Activated naive CD8-positive, alpha-beta T cell treated with anti-CD3 and anti-CD28 coated beads, Interleukin-2, amount 50 U/mL, for 24 hours (primary cell): ENCODE data around the gene RAB38.

ENCODE experiments used
- ATAC-seq: fragments of 150-1000 bp; cut with Tn5 transposase; one replicate; pipeline ENCODE4 v1.10.0; 2021
- DNase-seq: peaks from one replicate; pipeline ENCODE4 v3.0.0; 2021
- H3K27ac Mint-ChIP-seq: one replicate; pipeline ENCODE4 v1.8.0; 2021; ENCODE audit warnings: mild to moderate bottlenecking, mixed read lengths
- H3K27me3 Mint-ChIP-seq: one replicate; pipeline ENCODE4 v1.8.0; 2021; ENCODE audit warnings: mixed read lengths
- H3K36me3 Mint-ChIP-seq: one replicate; pipeline ENCODE4 v1.8.0; 2021; ENCODE audit warnings: low read depth, mixed read lengths
- H3K4me1 Mint-ChIP-seq: one replicate; pipeline ENCODE4 v1.8.0; 2021; ENCODE audit warnings: mixed read lengths
- H3K4me3 Mint-ChIP-seq: one replicate; pipeline ENCODE4 v1.8.0; 2021; ENCODE audit warnings: mild to moderate bottlenecking, moderate library complexity, mixed read lengths
- H3K9me3 Mint-ChIP-seq: one replicate; pipeline ENCODE4 v1.8.0; 2021; ENCODE audit warnings: mixed read lengths

RAB38 gene

DNA sequence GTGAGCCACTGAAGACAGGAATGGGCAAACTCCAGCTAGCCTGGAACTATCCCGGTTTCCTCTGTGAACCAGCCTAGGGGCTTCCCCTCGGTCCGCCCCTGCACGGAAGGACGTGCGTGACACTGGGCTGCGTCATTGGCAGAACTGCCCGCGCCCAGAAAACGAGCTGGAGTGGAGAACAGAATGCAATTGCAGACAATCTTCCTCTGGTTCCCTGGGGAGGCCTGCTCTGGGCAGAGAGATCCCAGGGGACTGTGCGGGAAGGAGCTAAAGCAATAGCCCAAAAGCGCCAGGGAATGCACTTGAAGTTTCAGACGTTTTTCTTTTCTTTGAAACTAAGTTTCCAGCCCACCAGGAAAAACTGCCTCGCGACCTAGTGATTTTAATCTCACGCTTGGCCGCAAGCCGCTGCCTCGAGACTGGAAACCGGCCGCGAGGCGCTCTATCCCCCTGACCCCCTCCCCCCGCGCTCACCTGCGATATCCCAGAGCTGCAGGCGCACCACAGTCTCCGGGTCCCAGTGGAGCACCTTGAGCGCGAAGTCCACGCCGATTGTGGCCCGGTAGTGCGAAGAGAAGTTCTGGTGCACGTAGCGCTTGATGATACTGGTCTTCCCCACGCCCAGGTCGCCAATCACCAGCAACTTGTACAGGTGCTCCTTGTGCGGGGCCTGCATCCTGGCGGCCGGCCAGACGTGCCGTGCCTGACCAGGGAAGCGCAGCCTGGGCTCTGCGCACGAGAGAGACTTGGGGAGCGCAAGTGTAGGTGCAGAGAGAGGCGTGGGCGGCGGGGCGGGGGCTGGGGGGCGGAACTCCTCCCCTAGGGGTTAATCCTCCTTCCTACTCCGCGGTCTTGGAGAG, at the start of gene RAB38:
RAB38 (minus strand) TSS at position 735 of the 860 bp plus-strand sequence; CDS start at position 676, 59 bp downstream.
- peaks cover 56% of the 10 kb centered on the region for H3K4me1 Mint-ChIP-seq
- peak within 1 kb of the TSS; percentile 91 for H3K27ac Mint-ChIP-seq
- H3K36me3 Mint-ChIP-seq: no peaks in the 10 kb centered on the region
- peak; percentile 72 for DNase-seq
- peak within 1 kb of the TSS; percentile 80 for H3K4me3 Mint-ChIP-seq
- H3K9me3 Mint-ChIP-seq: no peaks in the 10 kb centered on the region
- H3K27me3 Mint-ChIP-seq: peaks cover 12% of the 10 kb centered on the region
- ATAC-seq: peak; percentile 70

DNA sequence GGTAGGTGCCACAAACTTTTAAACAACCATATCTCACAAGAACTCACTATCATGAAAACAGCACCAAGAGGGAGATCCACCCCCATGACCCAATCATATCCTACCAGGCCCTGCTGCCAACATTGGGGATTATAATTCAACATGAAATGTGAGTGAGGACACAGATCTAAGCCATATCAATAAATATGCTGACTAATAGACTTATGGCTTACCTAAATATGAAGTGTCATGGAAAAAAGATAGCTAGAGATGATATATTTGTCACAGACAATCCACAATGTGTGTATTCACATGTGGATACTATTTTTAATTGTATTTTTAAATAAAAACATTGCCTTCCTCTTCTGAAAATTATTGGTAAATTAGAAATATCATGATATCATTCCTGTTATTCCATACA, 38.2 kb upstream of the RAB38 start:
- Mint-ChIP-seq H3K9me3 (no peaks in the 10 kb centered on the region), H3K4me1 (no peaks in the 10 kb centered on the region), H3K27me3 (no peaks in the 10 kb centered on the region), H3K36me3 (no peaks in the 10 kb centered on the region), H3K27ac (no peak overlapping the region), H3K4me3 (no peak overlapping the region)
- ATAC-seq: no peak
- no peak for DNase-seq

DNA sequence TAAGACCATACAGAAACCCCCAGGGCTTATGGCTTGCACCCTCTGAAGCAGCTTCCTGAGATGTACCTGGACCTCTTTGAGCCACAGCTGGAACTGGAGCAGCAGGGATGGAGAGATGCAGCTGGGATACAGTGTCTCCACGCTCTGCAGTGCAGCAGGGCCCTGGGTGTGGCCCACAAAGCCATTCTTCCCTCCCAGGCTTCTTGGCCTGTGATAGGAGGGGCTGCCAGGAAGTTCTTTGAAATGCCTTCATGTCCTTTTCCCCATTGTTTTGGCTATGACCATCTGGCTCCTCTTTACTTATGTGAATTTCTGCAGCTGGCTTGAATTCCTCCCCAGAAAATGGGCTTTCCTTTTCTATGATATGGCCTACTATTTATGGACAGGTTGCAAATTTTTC, 37.1 kb upstream of the RAB38 start:
- DNase-seq (no peak), ATAC-seq (no peak)
- no peaks in the 10 kb centered on the region for H3K9me3 Mint-ChIP-seq
- no peaks in the 10 kb centered on the region for H3K36me3 Mint-ChIP-seq
- no peaks in the 10 kb centered on the region for H3K27me3 Mint-ChIP-seq
- no peak overlapping the region for H3K27ac Mint-ChIP-seq
- no peaks in the 10 kb centered on the region for H3K4me1 Mint-ChIP-seq
- H3K4me3 Mint-ChIP-seq: no peak overlapping the region

DNA sequence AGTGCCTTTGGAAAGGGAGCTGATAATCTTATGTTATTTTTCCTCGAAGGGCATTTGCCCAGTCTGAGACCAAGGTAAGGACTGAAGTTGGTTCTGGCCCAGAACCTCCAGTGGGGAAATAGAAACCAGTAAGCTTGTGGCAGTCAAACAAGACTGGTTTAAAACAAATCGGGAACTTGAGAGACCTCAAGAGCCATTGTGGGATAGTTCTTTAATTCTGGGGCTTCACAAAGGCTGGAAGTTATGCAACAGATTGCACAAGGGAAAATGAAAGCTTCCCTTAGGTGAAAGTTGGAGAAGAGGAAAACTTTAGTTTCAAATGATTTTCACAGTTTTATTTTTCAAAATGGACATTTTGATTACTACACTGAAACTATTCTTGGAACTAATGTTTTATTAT, 33.5 kb upstream of the RAB38 start:
- DNase-seq: no peak
- H3K36me3 Mint-ChIP-seq: no peaks in the 10 kb centered on the region
- no peak overlapping the region for H3K27ac Mint-ChIP-seq
- no peak overlapping the region for H3K4me3 Mint-ChIP-seq
- ATAC-seq: no peak
- peaks cover 5% of the 10 kb centered on the region for H3K4me1 Mint-ChIP-seq
- H3K9me3 Mint-ChIP-seq: no peaks in the 10 kb centered on the region
- no peaks in the 10 kb centered on the region for H3K27me3 Mint-ChIP-seq

DNA sequence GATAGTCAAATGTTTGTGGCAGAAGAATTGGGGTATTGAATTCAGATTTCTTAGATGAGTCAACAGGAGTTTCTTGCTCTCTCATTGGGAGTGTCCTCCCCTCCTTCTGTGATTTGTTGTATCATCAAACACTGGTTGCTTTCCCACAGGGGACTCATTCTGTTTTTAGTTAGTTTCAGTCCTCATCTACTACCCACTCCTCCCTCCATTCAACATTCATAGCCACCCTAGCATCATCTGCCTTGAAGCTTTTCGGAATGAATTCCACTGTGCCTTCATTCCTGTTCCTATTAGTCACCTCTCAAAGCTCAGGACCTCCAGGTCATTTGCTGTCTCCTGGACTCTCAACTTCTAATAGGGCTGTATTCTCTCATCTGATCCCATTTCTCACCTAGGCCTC, 31.5 kb upstream of the RAB38 start:
- H3K36me3 Mint-ChIP-seq: no peaks in the 10 kb centered on the region
- DNase-seq: no peak
- no peaks in the 10 kb centered on the region for H3K9me3 Mint-ChIP-seq
- no peak overlapping the region for H3K4me3 Mint-ChIP-seq
- no peaks in the 10 kb centered on the region for H3K27me3 Mint-ChIP-seq
- peaks cover 5% of the 10 kb centered on the region for H3K4me1 Mint-ChIP-seq
- H3K27ac Mint-ChIP-seq: no peak overlapping the region
- peak; percentile 61 for ATAC-seq

DNA sequence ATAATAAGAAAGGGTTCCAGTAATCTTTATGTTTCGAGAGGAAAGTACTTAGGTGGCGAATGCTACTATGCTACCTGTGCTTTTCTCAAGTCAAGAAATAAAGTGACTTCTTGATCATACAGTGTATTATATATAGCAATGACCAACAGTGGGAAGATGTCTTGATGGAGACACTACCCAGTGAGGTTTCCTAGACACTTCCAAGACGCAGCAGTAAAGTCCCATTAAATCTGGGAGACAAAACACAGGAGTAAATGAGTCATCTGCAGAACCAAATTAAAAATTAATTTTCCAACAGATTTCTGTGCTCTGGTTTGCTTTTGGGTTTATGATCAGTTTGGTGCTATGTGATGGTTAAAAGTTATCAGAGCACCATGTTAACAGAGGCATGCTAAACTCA, 29.1 kb upstream of the RAB38 start:
- Mint-ChIP-seq H3K9me3 (no peaks in the 10 kb centered on the region), H3K27ac (no peak overlapping the region), H3K27me3 (no peaks in the 10 kb centered on the region), H3K4me1 (peaks cover 5% of the 10 kb centered on the region), H3K36me3 (no peaks in the 10 kb centered on the region), H3K4me3 (no peak overlapping the region)
- no peak for DNase-seq
- no peak for ATAC-seq

DNA sequence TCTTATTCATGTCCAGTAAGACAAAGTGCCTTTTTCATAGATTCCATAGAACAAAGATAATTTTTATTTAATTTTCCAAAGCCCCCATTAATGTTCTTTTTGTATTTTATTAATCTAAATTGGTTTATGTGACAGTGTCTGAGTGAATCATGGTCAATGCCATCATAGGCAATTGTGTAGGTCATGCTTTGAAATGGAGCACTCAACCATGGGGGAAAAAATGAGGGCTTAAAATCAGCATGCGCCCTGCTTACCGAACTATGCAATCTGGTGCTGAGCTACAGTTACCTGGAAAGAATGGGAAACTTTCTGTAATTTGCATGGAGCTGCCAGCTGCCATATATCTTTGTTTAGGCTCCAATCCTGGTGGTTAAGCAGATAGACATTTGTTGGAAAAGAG, 28.4 kb upstream of the RAB38 start:
- H3K4me1 Mint-ChIP-seq: peaks cover 5% of the 10 kb centered on the region
- no peak for ATAC-seq
- H3K27me3 Mint-ChIP-seq: no peaks in the 10 kb centered on the region
- H3K9me3 Mint-ChIP-seq: no peaks in the 10 kb centered on the region
- H3K27ac Mint-ChIP-seq: no peak overlapping the region
- no peak overlapping the region for H3K4me3 Mint-ChIP-seq
- H3K36me3 Mint-ChIP-seq: peaks cover under 1% of the 10 kb centered on the region
- DNase-seq: no peak

DNA sequence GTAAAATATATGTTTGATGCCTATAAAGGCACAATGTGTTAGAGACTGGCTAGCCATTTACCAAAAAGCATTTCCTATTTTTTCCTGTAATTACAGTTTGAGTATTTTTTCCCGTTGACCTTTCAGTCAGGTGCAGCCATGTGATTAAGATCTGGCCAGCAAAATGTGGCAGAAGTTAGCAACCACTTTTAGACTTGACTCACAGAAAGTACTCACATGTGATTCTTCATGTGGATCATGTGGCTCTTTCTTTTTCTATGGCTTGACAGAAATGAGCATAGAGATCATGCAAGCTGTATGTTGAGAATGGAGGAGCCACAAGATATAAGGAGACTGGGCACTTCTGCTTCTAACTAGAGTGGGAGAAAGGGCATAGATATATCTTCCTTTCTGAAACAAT, 27.3 kb upstream of the RAB38 start:
- no peak overlapping the region for H3K4me3 Mint-ChIP-seq
- peaks cover 5% of the 10 kb centered on the region for H3K4me1 Mint-ChIP-seq
- no peaks in the 10 kb centered on the region for H3K27me3 Mint-ChIP-seq
- H3K9me3 Mint-ChIP-seq: peaks cover 5% of the 10 kb centered on the region
- no peak for ATAC-seq
- no peak for DNase-seq
- peaks cover 1% of the 10 kb centered on the region for H3K36me3 Mint-ChIP-seq
- no peak overlapping the region for H3K27ac Mint-ChIP-seq

DNA sequence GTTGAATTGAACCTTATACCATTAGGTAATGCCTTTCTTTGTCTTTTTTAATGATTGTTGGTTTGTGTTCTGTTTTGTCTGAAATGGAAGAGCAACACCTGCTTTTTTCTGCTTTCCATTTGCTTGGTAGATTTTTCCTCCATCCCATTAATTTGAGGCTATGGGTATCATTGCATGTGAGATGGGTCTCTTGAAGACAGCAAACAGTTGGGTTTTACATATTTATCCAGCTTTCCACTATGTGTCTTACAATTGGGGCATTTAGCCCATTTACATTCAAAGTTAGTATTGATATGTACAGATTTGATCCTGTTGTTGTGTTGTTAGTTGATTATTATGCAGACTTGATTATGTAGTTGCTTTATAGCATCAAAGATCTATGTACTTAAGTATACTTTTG, 21.1 kb upstream of the RAB38 start:
- ATAC-seq (no peak), DNase-seq (no peak)
- Mint-ChIP-seq H3K4me3 (no peak overlapping the region), H3K36me3 (peaks cover 15% of the 10 kb centered on the region), H3K9me3 (peaks cover 29% of the 10 kb centered on the region), H3K27ac (no peak overlapping the region), H3K27me3 (no peaks in the 10 kb centered on the region), H3K4me1 (no peaks in the 10 kb centered on the region)

DNA sequence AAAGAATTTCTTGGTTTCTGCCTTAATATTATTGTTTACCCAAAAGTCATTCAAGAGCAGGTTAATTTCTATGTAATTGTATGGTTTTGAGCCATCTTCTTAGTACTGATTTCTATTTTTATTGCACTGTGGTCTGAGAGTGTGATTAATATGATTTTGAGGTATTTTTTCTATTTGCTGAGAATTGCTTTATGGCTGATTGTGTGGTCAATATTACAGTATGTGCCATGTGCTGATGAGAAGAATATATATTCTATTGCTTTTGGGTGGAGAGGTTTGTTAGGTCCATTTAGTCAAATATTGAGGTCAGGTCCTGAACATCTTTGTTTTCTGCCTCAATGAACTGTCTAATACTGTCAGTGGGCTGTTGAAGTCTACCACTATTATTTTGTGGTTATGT, 20.7 kb upstream of the RAB38 start:
- Mint-ChIP-seq H3K4me3 (no peak overlapping the region), H3K9me3 (peaks cover 29% of the 10 kb centered on the region), H3K4me1 (no peaks in the 10 kb centered on the region), H3K36me3 (peaks cover 15% of the 10 kb centered on the region), H3K27ac (no peak overlapping the region), H3K27me3 (no peaks in the 10 kb centered on the region)
- no peak for DNase-seq
- ATAC-seq: no peak

DNA sequence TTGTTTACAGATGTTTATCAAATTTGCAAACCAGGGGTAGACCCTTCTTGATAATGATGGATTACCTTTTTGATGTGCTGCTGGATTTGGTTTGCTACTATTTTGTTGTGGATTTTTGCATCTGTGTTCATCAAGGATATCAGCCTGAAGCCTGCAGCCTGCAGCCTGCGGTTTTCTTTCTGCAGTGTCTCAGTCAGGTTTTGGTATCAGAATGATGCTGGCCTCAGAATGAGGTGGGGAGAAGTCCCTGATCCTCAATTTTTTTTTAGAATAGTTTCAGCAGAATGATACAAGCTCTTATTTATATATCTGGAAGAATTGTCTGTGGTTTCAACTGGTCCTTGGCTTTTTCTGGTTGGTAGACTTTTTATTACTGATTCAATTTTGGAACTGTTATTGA, 19.7 kb upstream of the RAB38 start:
- Mint-ChIP-seq H3K4me3 (no peak overlapping the region), H3K27me3 (no peaks in the 10 kb centered on the region), H3K36me3 (peaks cover 15% of the 10 kb centered on the region), H3K9me3 (peaks cover 29% of the 10 kb centered on the region), H3K4me1 (no peaks in the 10 kb centered on the region), H3K27ac (no peak overlapping the region)
- DNase-seq (no peak), ATAC-seq (no peak)

DNA sequence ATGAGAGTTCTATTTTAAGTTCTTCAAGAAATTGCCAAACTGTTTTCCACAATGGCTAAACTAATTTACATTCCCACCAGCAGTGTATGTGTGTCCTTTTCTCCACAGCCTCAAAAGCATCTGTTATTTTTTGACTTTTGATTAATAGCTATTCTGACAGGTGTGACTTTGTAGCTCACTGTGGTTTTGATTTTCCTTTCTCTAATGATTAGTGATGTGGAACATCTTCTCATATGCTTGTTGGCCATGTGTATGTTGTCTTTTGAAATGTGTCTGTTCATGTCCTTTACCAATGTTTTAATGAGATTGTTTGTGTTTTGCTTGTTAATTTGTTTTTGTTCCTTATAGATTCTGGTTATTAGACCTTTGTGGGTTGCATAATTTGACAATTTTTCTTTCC, 18.0 kb upstream of the RAB38 start:
- no peak for ATAC-seq
- H3K36me3 Mint-ChIP-seq: peaks cover 14% of the 10 kb centered on the region
- H3K27me3 Mint-ChIP-seq: peaks cover 2% of the 10 kb centered on the region
- H3K27ac Mint-ChIP-seq: no peak overlapping the region
- H3K4me3 Mint-ChIP-seq: no peak overlapping the region
- DNase-seq: no peak
- H3K4me1 Mint-ChIP-seq: no peaks in the 10 kb centered on the region
- peaks cover 29% of the 10 kb centered on the region for H3K9me3 Mint-ChIP-seq

DNA sequence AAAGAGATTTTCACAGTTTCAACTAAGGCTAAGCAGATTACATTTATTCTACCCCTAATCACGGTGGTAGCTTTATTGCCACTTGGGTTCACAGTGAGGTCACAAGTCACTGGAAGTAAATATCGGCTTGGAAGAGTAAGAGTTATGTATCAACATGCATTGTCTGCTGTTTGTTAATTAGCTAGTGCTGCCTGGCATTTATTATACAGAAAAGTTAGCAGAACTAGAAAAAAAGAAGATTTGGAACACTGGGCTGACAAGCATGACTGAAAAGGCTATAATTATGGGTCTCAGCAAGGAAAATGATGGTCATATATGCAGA, 13.7 kb upstream of the RAB38 start:
- no peak for ATAC-seq
- H3K27ac Mint-ChIP-seq: no peak overlapping the region
- no peaks in the 10 kb centered on the region for H3K4me1 Mint-ChIP-seq
- no peak overlapping the region for H3K4me3 Mint-ChIP-seq
- H3K9me3 Mint-ChIP-seq: peaks cover 6% of the 10 kb centered on the region
- peaks cover 2% of the 10 kb centered on the region for H3K27me3 Mint-ChIP-seq
- no peaks in the 10 kb centered on the region for H3K36me3 Mint-ChIP-seq
- no peak for DNase-seq

DNA sequence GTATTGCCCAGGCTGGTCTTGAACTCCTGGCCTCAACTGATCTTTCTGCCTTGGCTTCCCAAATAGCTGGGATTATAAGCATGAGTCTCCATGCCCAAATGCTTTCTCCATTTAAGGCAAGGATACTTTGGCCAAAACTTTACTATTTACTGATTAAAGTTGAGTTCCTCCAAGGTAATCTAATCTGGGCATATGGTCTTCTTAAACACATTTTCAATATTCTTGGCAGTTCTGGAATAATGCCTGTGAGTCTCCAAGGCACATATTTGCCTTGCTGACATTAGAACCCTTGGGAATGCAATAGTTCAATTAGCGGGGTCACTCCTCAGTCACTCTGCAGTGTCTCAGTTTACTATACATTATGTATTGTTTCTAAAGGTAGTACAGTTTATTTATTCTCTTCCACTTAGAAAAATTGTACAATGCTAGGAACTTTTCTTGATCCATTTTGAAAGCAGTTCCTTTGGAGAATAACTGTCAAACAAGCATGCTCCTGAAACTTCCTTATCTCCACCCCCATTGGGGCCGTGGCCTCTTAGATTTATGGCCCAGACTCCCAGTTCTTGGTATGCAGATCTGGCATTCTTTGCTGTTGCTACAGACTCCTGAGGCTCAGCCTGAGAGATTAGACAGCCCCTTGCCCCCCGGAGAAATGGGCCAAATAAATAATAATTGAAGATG, 13.1 kb upstream of the RAB38 start:
- DNase-seq: no peak
- H3K9me3 Mint-ChIP-seq: peaks cover 6% of the 10 kb centered on the region
- no peak overlapping the region for H3K4me3 Mint-ChIP-seq
- H3K27ac Mint-ChIP-seq: no peak overlapping the region
- ATAC-seq: no peak
- H3K36me3 Mint-ChIP-seq: no peaks in the 10 kb centered on the region
- no peaks in the 10 kb centered on the region for H3K4me1 Mint-ChIP-seq
- H3K27me3 Mint-ChIP-seq: peaks cover 5% of the 10 kb centered on the region

DNA sequence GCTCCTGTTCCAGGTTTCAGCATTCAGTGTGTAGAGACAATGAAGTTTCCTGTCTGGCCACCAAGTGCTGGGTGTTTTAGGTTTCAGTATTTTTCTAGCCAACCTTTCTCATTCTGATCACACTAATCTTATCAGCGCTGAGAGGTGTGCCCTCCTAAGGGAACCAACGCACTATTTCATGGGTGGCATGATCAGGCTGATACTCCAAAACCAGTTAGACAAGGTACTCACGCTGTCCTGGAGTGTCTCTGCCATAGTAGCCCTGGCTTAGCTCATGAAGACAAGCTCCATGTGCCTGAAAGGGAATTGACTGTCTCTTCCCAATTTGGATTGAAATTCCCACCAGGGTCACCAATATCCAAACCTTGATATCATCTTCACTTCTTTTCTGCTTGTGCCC, 8.0 kb upstream of the RAB38 start:
- Mint-ChIP-seq H3K4me1 (peaks cover 25% of the 10 kb centered on the region), H3K27ac (no peak overlapping the region), H3K36me3 (no peaks in the 10 kb centered on the region), H3K9me3 (peaks cover 6% of the 10 kb centered on the region), H3K4me3 (no peak overlapping the region), H3K27me3 (peaks cover 7% of the 10 kb centered on the region)
- DNase-seq: no peak
- ATAC-seq: no peak
